HG03520 (cell line): ENCODE data around the gene ALPP.
"Not testable (repeated sequence)": the region's sequence is repeated elsewhere in the genome, so short reads cannot be mapped to it uniquely, and the experiment has no call there.

Experiments used
- ATAC-seq: cut with Tn5 transposase; IDR thresholded peaks from one replicate; pipeline ENCODE4 v1.9.1; 2021; ENCODE audit warnings: mild to moderate bottlenecking, moderate library complexity; ENCODE audit not compliant: unreplicated experiment

Gene ALPP

DNA sequence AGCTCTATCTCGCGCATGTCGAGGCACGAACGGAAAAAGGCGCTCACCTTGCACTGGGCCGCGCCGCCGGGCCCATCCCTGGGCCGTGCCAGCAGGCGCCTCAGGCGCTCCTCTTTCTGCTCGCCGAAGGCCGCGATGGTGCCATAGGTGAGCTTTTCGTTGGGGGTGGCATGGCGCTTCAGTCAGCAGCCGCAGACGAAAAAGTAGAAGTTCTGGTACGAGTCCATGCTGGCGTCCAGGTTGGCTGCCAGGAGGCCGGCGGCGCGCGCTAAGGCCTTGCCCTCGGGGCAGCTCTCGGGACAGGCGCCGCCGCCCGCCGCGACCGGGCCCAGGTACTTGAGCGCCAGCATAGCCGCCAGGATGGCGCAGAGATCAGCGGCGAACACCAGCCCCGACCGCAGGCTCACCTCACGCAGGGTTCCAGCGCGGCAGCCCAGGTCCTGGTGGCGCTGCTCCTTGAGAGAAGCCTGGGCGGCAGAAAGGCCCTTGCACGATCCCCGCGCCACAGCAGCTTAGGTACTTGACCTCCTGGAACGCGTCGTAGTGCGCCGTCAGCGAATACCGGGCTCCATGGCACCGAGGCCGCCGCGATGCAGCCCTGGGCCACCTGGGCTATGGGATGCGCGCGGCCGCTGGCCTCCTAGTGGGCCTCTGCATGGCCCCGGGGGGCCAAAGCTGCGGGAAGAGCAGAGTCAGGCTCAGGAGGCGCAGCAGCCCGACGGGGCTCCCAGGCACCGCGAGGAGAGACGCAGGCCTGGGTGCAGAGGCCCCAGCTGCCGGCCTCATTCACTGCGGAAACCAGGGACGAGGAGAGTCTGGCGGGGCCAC is 40.9 kb downstream of the ALPP start:
- ATAC-seq: no peak

DNA sequence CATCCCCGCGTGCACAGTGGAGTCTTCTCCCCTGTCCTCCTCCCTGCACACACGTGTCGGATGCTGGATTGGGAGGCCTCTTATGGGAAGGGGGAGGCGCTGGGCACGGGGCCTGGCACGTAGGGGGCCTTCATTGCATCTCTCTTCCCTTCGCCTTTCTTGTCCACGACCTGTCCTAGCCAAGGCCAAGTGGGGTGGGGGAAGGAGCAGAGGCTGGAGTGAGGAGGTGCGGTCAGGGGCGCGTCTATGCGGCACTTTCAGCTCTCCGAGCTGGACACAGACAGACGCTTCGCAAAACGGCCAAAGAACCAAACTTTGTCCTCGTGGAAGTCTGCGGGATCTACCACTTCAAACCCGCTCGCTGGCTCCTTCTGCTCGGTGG is 41.5 kb downstream of the ALPP start:
- no peak for ATAC-seq

DNA sequence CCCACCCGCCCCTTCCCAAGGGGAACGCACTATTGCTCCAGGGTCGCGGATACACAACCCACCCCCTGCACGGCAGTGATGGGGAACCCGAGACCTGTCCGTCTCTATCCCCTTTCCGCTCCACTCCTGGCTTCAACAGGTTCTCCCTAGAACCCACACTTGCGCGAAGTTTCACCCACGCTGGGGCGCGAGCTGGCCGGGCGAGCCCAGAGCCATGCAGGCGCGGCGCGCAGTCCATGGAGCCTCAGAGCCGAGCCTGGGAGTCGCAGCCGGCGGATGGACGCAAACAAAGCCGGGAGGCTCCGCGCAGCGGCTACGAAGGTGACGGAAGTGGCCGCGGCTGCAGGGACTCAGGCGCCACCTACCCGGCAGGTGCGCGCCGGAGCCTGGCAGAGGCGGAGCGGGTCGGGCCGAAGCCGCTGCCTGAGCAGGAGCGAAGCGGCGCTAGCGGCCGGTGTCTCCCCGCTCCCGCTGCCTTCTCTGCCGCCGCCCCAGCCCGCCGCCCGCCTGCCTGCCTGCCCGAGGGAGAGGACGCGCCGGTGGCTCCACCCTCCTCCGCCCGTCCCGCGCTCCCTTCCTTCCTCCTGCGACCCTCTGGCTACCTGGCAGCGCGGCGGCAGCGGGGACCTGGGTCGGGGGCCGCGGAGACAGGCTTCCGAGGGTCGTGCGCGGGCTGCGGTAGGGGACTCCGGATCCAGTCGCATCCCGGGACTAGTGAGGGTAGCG is 42.1 kb downstream of the ALPP start:
- ATAC-seq: no peak

DNA sequence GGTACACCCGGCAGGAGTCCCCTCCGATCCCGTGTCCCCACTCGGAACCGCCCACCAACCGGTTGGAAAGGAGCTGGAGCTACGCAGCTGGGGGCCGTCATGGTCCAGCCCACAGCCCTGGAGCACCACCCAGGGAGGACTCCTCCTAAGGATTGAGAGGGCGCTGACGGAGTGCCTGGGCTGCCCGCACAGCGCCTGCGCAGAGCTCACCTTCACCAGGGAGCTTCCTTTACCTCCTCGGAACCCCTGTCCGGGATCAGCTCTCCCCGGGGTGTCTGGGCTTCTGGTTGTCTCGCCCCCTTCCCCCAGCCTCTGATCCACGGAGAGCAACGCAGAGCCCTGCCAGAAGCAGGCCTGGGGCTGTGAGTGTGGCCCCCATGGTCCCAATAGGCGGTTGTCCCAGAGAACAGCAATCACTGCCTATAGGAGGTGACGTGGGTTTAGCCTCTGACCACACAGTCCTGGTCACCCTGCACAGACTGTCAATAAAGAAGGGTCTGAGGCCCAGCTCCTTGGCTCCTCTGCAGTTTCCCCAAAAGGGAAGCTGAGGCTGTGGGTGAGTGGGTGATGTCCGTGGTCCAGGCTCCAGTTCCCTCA is 42.7 kb downstream of the ALPP start:
- ATAC-seq: no peak

DNA sequence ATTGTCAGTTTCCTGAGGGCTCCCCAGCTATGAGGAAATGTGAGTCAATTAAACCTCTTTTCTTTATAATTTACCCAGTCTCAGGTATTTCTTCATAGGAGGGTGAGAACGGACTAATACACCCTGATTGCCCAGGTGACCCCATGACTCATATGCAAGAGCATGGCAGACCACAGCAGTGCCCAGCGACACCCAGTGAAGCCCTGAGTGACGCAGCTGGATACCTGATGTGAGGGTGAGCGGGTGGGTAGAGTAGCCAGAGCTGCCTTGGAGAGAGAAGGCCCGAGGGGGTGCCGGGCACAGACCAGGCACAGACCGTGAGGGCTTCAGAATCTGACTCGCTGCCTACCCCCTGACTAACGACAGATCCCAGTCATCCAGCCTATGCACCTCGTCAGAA is 43.5 kb downstream of the ALPP start:
- ATAC-seq: no peak

DNA sequence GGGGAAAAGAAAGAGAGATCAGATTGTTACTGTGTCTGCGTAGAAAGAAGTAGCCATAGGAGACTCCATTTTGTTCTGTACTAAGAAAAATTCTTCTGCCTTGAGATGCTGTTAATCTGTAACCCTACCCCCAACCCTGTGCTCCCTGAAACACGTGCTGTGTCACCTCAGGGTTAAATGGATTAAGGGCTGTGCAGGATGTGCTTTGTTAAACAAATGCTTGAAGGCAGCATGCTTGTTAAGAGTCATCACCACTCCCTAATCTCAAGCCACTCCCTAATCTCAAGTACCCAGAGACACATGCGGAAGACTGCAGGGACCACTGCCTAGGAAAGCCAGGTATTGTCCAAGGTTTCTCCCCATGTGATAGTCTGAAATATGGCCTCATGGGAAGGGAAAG is 44.4 kb downstream of the ALPP start:
- ATAC-seq: not testable (repeated sequence)

DNA sequence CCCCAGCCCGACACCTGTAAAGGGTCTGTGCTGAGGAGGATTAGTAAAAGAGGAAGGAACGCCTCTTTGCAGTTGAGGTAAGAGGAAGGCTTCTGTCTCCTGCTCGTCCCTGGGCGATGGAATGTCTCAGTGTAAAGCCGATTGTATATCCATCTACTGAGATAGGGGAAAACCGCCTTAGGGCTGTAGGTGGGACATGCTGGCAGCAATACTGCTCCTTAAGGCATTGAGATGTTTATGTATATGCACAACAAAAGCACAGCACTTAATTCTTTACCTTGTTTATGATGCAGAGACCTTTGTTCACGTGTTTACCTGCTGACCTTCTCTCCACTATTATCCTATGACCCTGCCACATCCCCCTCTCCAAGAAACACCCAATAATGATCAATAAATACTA is 44.9 kb downstream of the ALPP start:
- ATAC-seq: not testable (repeated sequence)

DNA sequence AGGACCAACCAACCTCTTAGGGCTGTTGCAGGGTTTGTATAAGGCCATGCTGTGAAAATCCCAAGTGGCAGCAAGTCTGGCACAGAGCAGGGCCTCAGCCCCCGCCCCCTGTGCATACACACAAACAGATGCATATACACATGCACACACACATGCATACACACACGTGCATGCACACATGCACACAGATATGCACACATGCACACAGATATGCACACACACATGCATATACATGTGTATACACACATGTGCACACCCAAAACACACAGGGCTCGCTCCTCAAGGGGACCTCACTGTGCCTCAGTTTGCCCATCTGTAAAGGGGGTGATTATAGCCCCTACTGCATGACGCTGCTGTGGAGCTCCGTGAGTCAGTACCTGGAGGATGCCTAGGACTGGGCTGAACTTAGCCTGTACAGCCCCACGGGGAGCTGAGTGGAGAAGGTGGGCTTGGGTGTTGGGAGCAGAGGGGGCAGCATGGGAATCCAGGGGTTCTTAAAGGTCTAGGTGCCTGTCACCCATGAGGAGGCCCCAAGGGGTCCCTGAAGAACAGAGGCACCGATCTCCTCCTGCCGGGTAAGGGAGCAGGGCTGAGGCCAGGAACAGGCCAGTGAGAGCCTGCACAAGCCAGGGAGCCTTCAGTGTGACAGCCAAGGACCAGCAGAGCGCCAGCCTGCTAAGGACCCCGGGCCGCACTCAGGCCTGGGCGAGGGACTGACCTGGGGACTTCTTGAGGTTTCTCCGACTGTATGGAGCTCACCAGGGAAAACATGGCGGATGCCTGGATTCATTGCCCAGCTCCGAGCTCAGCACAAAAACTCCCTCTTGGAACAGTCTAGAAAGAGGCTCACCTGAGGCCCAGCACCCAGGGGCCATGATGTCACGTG is 53.4 kb downstream of the ALPP start:
- ATAC-seq: no peak
